H1 (cell line): Measurements from ENCODE around the gene SIK1. TPM values are rescaled to one million over a fixed set of nuclear protein-coding genes. Genes with fewer than 3 reads are reported as not detected.

Source experiments
- CTCF ChIA-PET: fragments of 300-600 bp; sonication (Branson Sonifier 250); formaldehyde crosslinking; loops from one replicate; lab custom pipeline; 2021; ENCODE audit not compliant: partially characterized antibody; lab: Charles Lee
- POLR2A ChIA-PET: fragments of 300-600 bp; sonication (Branson Sonifier 250); formaldehyde crosslinking; loops from one replicate; lab custom pipeline; 2021; ENCODE audit warnings: inconsistent platforms; ENCODE audit not compliant: partially characterized antibody; lab: Charles Lee
- DNase-seq, 2 experiments: peaks; one replicate each; pipeline versions ENCODE4 v3.0.0 to v3.0.0-alpha.2; 2010 to 2022; ENCODE audit warnings: low spot score in 2 of 2, low read depth in 1 of 2, mixed read lengths in 1 of 2
- FAIRE-seq: peaks from 2 replicates; lab custom pipeline; 2011; peaks lifted over from hg19 to GRCh38; lab: Jason Lieb, UNC
- H2AFZ ChIP-seq: 2 replicates; pipeline ENCODE4 v1.8.1; 2012; ENCODE audit warnings: low read length, inconsistent platforms
- H2AK5ac ChIP-seq: 2 replicates; pipeline ENCODE4 v1.6.1; 2013; ENCODE audit warnings: low read depth, low read length
- H2BK120ac ChIP-seq: replicated peaks from 2 replicates; pipeline ENCODE3; 2013; ENCODE audit warnings: low read depth, low read length, inconsistent platforms
- H2BK12ac ChIP-seq: 2 replicates; pipeline ENCODE4 v1.6.1; 2013; ENCODE audit warnings: low read depth, low read length
- H2BK15ac ChIP-seq: 2 replicates; pipeline ENCODE4 v1.6.1; 2013; ENCODE audit warnings: low read length
- H2BK20ac ChIP-seq: 2 replicates; pipeline ENCODE4 v1.6.1; 2013; ENCODE audit warnings: low read length
- H2BK5ac ChIP-seq: 2 replicates; pipeline ENCODE4 v1.6.1; 2013; ENCODE audit warnings: low read depth, low read length
- H3K14ac ChIP-seq: 2 replicates; pipeline ENCODE4 v1.6.1; 2013; ENCODE audit warnings: inconsistent platforms; ENCODE audit not compliant: insufficient read length
- H3K18ac ChIP-seq: 2 replicates; pipeline ENCODE4 v1.6.1; 2013; ENCODE audit warnings: low read length; ENCODE audit errors: extremely low read depth
- H3K23ac ChIP-seq: 2 replicates; pipeline ENCODE4 v1.6.1; 2013; ENCODE audit warnings: inconsistent platforms; ENCODE audit not compliant: insufficient read length
- H3K23me2 ChIP-seq: 2 replicates; pipeline ENCODE4 v1.6.1; 2013; ENCODE audit warnings: low read depth, low read length
- H3K27ac ChIP-seq: 2 replicates; pipeline ENCODE4 v1.6.1; 2011; ENCODE audit warnings: low read depth, low read length, inconsistent platforms
- H3K27me3 ChIP-seq, 4 experiments: replicated peaks in 1 of 4; 1 replicate in 1 of 4; 2 replicates in 3 of 4; pipeline versions ENCODE4 v1.6.1 to v1.8.1; 2011 to 2013; ENCODE audit warnings: low read length in 3 of 4, mild to moderate bottlenecking in 3 of 4, inconsistent platforms in 2 of 4, mixed read lengths in 2 of 4, moderate library complexity in 1 of 4; ENCODE audit not compliant: control insufficient read depth in 3 of 4, insufficient read depth in 3 of 4; ENCODE audit errors: extremely low read depth in 1 of 4
- H3K36me3 ChIP-seq, 4 experiments: 2 replicates each; pipeline versions ENCODE4 v1.6.1 to v1.8.1; 2011 to 2013; ENCODE audit warnings: mild to moderate bottlenecking in 4 of 4, low read length in 3 of 4, moderate library complexity in 2 of 4, control low read depth in 1 of 4, inconsistent platforms in 1 of 4; ENCODE audit not compliant: insufficient read depth in 4 of 4, control insufficient read depth in 2 of 4
- H3K4ac ChIP-seq: replicated peaks from 2 replicates; pipeline ENCODE3; 2013; ENCODE audit warnings: low read length, low read depth, mixed read lengths, inconsistent platforms; ENCODE audit not compliant: insufficient read length
- H3K4me1 ChIP-seq, 4 experiments: replicated peaks in 1 of 4; 1 replicate in 1 of 4; 2 replicates in 3 of 4; pipeline versions ENCODE4 v1.6.1 to v1.8.1; 2011 to 2013; ENCODE audit warnings: low read length in 3 of 4, inconsistent platforms in 2 of 4, mixed read lengths in 1 of 4; ENCODE audit not compliant: insufficient read depth in 4 of 4, control insufficient read depth in 3 of 4
- H3K4me2 ChIP-seq, 2 experiments: 2 replicates each; pipeline versions ENCODE4 v1.6.1 to v1.8.1; 2011 to 2013; ENCODE audit warnings: low read depth in 2 of 2, low read length in 2 of 2, control low read depth in 1 of 2, inconsistent platforms in 1 of 2, mild to moderate bottlenecking in 1 of 2; ENCODE audit not compliant: insufficient read depth in 1 of 2
- H3K4me3 ChIP-seq, 4 experiments: fragments of 200-600, 300-600 bp in 1 of 4; sonication (generic), shearing (Covaris generic), sonication (Bioruptor Twin) in 1 of 4; 2 replicates each; pipeline versions ENCODE4 v1.5.1 to v1.8.1; 2011 to 2016; ENCODE audit warnings: low read length in 4 of 4, low read depth in 3 of 4, control low read depth in 2 of 4, inconsistent platforms in 2 of 4, mild to moderate bottlenecking in 2 of 4, mixed read lengths in 1 of 4, moderate library complexity in 1 of 4; ENCODE audit not compliant: insufficient read depth in 2 of 4; ENCODE audit errors: extremely low read depth in 1 of 4
- H3K56ac ChIP-seq: replicated peaks from 2 replicates; pipeline ENCODE3; 2013; ENCODE audit warnings: low read depth, mild to moderate bottlenecking, mixed read lengths, low read length, inconsistent platforms; ENCODE audit not compliant: insufficient read length
- H3K79me1 ChIP-seq: 2 replicates; pipeline ENCODE4 v1.6.1; 2013; ENCODE audit warnings: low read depth, low read length, control low read depth
- H3K79me2 ChIP-seq, 2 experiments: 2 replicates each; pipeline versions ENCODE4 v1.6.1 to v1.8.1; 2012 to 2013; ENCODE audit warnings: low read length in 2 of 2, mild to moderate bottlenecking in 2 of 2, inconsistent platforms in 1 of 2; ENCODE audit not compliant: insufficient read depth in 2 of 2, control insufficient read depth in 1 of 2
- H3K9ac ChIP-seq, 4 experiments: replicated peaks in 1 of 4; 1 replicate in 1 of 4; 2 replicates in 3 of 4; pipeline versions ENCODE4 v1.6.1 to v1.8.1; 2011 to 2013; ENCODE audit warnings: low read depth in 3 of 4, low read length in 3 of 4, control low read depth in 2 of 4, mild to moderate bottlenecking in 2 of 4, moderate library complexity in 2 of 4, inconsistent platforms in 1 of 4; ENCODE audit errors: extremely low read depth in 1 of 4
- H3K9me3 ChIP-seq, 2 experiments: 2 replicates each; pipeline versions ENCODE4 v1.6.1 to v1.8.1; 2012 to 2013; ENCODE audit warnings: mild to moderate bottlenecking in 2 of 2, moderate library complexity in 2 of 2, control low read depth in 1 of 2, inconsistent platforms in 1 of 2, low read depth in 1 of 2, low read length in 1 of 2, mixed read lengths in 1 of 2; ENCODE audit not compliant: insufficient read depth in 2 of 2
- H4K20me1 ChIP-seq, 2 experiments: replicated peaks in 1 of 2; 2 replicates each; pipeline versions ENCODE3 to v1.8.1; 2011 to 2013; ENCODE audit warnings: inconsistent platforms in 2 of 2, low read length in 2 of 2, mild to moderate bottlenecking in 1 of 2; ENCODE audit not compliant: insufficient read depth in 2 of 2, control insufficient read depth in 1 of 2
- H4K5ac ChIP-seq: 2 replicates; pipeline ENCODE4 v1.6.1; 2013; ENCODE audit warnings: low read length, low read depth, mixed read lengths, inconsistent platforms; ENCODE audit not compliant: insufficient read length
- H4K8ac ChIP-seq: 2 replicates; pipeline ENCODE4 v1.8.0; 2013; ENCODE audit warnings: mild to moderate bottlenecking, moderate library complexity, low read length, inconsistent platforms; ENCODE audit not compliant: insufficient read depth; ENCODE audit errors: extremely low read depth
- H4K91ac ChIP-seq: replicated peaks from 2 replicates; pipeline ENCODE3; 2013; ENCODE audit warnings: low read length, mixed read lengths, inconsistent platforms; ENCODE audit not compliant: insufficient read length
- CTBP2 ChIP-seq: IDR thresholded peaks from 2 replicates; pipeline ENCODE4 v1.7.0; 2011; ENCODE audit warnings: borderline replicate concordance, mild to moderate bottlenecking, moderate library complexity, mixed read lengths, low read length; ENCODE audit not compliant: insufficient read depth, insufficient read length
- JUN ChIP-seq: IDR thresholded peaks from 2 replicates; pipeline ENCODE4 v1.6.1; 2011; ENCODE audit warnings: low read depth, mild to moderate bottlenecking, improper control_type of control experiment, low read length
- KDM4A ChIP-seq: IDR thresholded peaks from one replicate; pipeline ENCODE4 v1.7.1; 2012; ENCODE audit warnings: low read depth, mild to moderate bottlenecking, moderate library complexity, low read length, inconsistent platforms; ENCODE audit not compliant: severe bottlenecking
- NRF1 ChIP-seq: IDR thresholded peaks from 2 replicates; pipeline ENCODE4 v1.6.1; 2011; ENCODE audit warnings: mild to moderate bottlenecking, low read depth, low read length, improper control_type of control experiment
- POLR2A ChIP-seq, 2 experiments: IDR thresholded peaks; 1 replicate in 1 of 2; 2 replicates in 1 of 2; pipeline ENCODE4 v1.6.1; 2011; ENCODE audit warnings: low read depth in 2 of 2, low read length in 2 of 2, mild to moderate bottlenecking in 2 of 2; ENCODE audit errors: control extremely low read depth in 1 of 2
- RAD21 ChIP-seq, 2 experiments: IDR thresholded peaks in 1 of 2; conservative IDR thresholded peaks in 1 of 2; 2 replicates each; pipeline ENCODE4 v1.6.1; 2011; ENCODE audit warnings: low read depth in 2 of 2, low read length in 2 of 2, improper control_type of control experiment in 1 of 2, inconsistent platforms in 1 of 2, mild to moderate bottlenecking in 1 of 2, moderate library complexity in 1 of 2
- SIN3A ChIP-seq, 2 experiments: IDR thresholded peaks in 1 of 2; conservative IDR thresholded peaks in 1 of 2; 2 replicates each; pipeline ENCODE4 v1.6.1; 2011 to 2012; ENCODE audit warnings: low read length in 2 of 2, improper control_type of control experiment in 1 of 2, low read depth in 1 of 2, mild to moderate bottlenecking in 1 of 2
- SIX5 ChIP-seq: IDR thresholded peaks from 2 replicates; pipeline ENCODE4 v1.6.1; 2011; ENCODE audit warnings: mild to moderate bottlenecking, low read depth, low read length
- SP1 ChIP-seq: IDR thresholded peaks from 2 replicates; pipeline ENCODE4 v1.6.1; 2011; ENCODE audit warnings: low read depth, low read length
- TCF12 ChIP-seq: IDR thresholded peaks from 2 replicates; pipeline ENCODE4 v1.6.1; 2011; ENCODE audit warnings: low read depth, mild to moderate bottlenecking, low read length
- WGBS, 2 experiments: shearing (Covaris generic) in 1 of 2; methylation state at CpG; one replicate each; pipeline versions ENCODE4 v1.1.6 to v1.1.7; 2013 to 2015; ENCODE audit warnings: low lambda C conversion rate in 2 of 2, mixed read lengths in 2 of 2, inconsistent platforms in 1 of 2, low coverage in 1 of 2, missing lambda C conversion rate in 1 of 2; ENCODE audit not compliant: insufficient replicate concordance in 2 of 2, insufficient coverage in 1 of 2, insufficient read length in 1 of 2; ENCODE audit errors: extremely low coverage in 1 of 2, missing lambda C conversion rate in 1 of 2; 5-methylcytosine and 5-hydroxymethylcytosine counted together
- polyA plus RNA-seq, 7 experiments: library from polyadenylated mRNA; depleted of rRNA in 3 of 7; stranded (reverse) in 5 of 7; unstranded in 2 of 7; fragments of >200 nt in 5 of 7; fragments of 200-250 nt in 2 of 7; gene quantifications; 1 replicate in 5 of 7; 2 replicates in 1 of 7; 4 replicates in 1 of 7; pipeline versions ENCODE4 v1.2.1 to v1.2.3, GENCODE V29; 2011 to 2013; ENCODE audit warnings: missing spikeins in 2 of 7, mixed read lengths in 2 of 7
- total RNA-seq: library from RNA; stranded (reverse); fragmentation: NEBNext Ultra II Directional; extraction: Animal tissue kit (Norgen Biotek cat#: 25700); gene quantifications from 2 replicates; pipeline ENCODE4 v1.2.1, GENCODE V29; 2021
- TF ChIP-seq, protein P1 (sequence below): IDR thresholded peaks from 2 replicates; pipeline ENCODE4 v1.6.1; 2012; ENCODE audit warnings: low read length, inconsistent platforms
- TF ChIP-seq, protein P2 (sequence below): IDR thresholded peaks from 2 replicates; pipeline ENCODE4 v1.6.1; 2012; ENCODE audit warnings: inconsistent platforms

SIK1 gene
- total and polyA plus RNA-seq, 2 of the 8 experiments (the other 6 are each of a cell fraction or from before 2014, with no cell fraction given), result 1.5 to 6.7 TPM

DNA sequence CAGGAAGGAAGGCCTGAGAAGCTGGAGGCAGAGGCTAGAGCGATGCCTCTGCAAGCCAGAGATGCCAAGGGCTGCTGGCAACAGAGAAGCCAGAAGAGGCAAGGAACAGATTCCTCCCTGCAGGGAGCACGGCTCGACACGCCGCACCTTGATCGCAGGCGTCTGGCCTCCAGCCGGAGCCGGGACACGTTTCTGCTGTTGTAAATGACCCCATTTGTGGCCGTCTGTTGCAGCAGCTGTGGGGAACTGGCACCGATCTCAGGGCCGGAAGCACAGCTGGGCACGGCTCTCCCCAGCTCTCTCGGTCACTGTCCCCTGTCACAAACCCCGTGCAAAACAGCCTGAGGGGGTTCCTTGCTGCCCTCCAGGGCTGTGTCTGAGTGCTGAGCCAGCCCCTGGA lies 59.6 kb downstream of the SIK1 start:
- Histone ChIP-seq H3K18ac (no peak overlapping the region), H2BK15ac (no peak overlapping the region), H3K23ac (no peak overlapping the region), H4K8ac (peak overlapping the region; percentile 35; the same call in 1 of the 2 replicates), H2AK5ac (no peak overlapping the region), H3K36me3 (no peaks in the 10 kb centered on the region), H2BK12ac (no peak overlapping the region), H3K27me3 (no peaks in the 10 kb centered on the region; a peak in 1 of 7 replicates), H3K4me1 (peaks cover 2 to 6% (median 5%) of the 10 kb centered on the region in 4 experiments; a peak in 6 of 7 replicates), H2BK5ac (no peak overlapping the region), H3K79me2 (no peaks in the 10 kb centered on the region), H3K27ac (no peak overlapping the region), H3K23me2 (peaks cover 3% of the 10 kb centered on the region; the same call in 1 of the 2 replicates), H3K4me3 (no peak overlapping the region), H4K20me1 (peaks cover 0 to 3% of the 10 kb centered on the region in 2 experiments), H4K5ac (no peak overlapping the region), H2AFZ (no peak overlapping the region), H3K4me2 (no peak overlapping the region), H3K9me3 (no peaks in the 10 kb centered on the region), H2BK120ac (no peak overlapping the region), H3K4ac (no peak overlapping the region), H3K79me1 (no peaks in the 10 kb centered on the region), H3K9ac (no peak overlapping the region), H4K91ac (no peak overlapping the region), H3K14ac (no peak overlapping the region), H2BK20ac (no peak overlapping the region), H3K56ac (no peak overlapping the region)
- DNase-seq (no peak), FAIRE-seq (no peak)
- ChIA-PET CTCF (no interaction called here), POLR2A (no interaction called here)
- 89% methylated on average over 16 of the region's 16 CpGs; no CpG with 5 or more reads in 1 of the 2 experiments for WGBS, 2 experiments
- TF ChIP-seq RAD21 (IDR thresholded peaks at IDR 0.05 in 1 of 2, conservative IDR thresholded peaks at IDR 0.05 in 1 of 2; ENCODE audit: low read depth in 2 of 2, low read length in 2 of 2), result no peak
- TF ChIP-seq SP1, result no peak
- TF ChIP-seq, protein P1, sequence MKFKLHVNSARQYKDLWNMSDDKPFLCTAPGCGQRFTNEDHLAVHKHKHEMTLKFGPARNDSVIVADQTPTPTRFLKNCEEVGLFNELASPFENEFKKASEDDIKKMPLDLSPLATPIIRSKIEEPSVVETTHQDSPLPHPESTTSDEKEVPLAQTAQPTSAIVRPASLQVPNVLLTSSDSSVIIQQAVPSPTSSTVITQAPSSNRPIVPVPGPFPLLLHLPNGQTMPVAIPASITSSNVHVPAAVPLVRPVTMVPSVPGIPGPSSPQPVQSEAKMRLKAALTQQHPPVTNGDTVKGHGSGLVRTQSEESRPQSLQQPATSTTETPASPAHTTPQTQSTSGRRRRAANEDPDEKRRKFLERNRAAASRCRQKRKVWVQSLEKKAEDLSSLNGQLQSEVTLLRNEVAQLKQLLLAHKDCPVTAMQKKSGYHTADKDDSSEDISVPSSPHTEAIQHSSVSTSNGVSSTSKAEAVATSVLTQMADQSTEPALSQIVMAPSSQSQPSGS, result no peak
- TF ChIP-seq, protein P2, sequence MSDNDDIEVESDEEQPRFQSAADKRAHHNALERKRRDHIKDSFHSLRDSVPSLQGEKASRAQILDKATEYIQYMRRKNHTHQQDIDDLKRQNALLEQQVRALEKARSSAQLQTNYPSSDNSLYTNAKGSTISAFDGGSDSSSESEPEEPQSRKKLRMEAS, result no peak
- no peak for TF ChIP-seq POLR2A (IDR thresholded peaks at IDR 0.05; ENCODE audit: control extremely low read depth in 1 of 2, low read depth in 2 of 2, low read length in 2 of 2)
- TF ChIP-seq TCF12, result no peak
- no peak for TF ChIP-seq CTBP2
- TF ChIP-seq JUN, result no peak
- TF ChIP-seq SIX5, result no peak
- TF ChIP-seq KDM4A, result no peak
- TF ChIP-seq NRF1, result no peak
- no peak for TF ChIP-seq SIN3A (conservative IDR thresholded peaks at IDR 0.05 in 1 of 2, IDR thresholded peaks at IDR 0.05 in 1 of 2; ENCODE audit: low read depth in 1 of 2, low read length in 2 of 2)
